ENCODE measurements around the gene BEST4. TPM values are rescaled to one million over a fixed set of nuclear protein-coding genes. Genes with fewer than 3 reads are reported as not detected.

BEST4 gene
- total and polyA plus RNA-seq, 2 of the 13 experiments (the other 11 are each of a cell fraction or from before 2014, with no cell fraction given): 0.77 to 1.4 TPM

DNA sequence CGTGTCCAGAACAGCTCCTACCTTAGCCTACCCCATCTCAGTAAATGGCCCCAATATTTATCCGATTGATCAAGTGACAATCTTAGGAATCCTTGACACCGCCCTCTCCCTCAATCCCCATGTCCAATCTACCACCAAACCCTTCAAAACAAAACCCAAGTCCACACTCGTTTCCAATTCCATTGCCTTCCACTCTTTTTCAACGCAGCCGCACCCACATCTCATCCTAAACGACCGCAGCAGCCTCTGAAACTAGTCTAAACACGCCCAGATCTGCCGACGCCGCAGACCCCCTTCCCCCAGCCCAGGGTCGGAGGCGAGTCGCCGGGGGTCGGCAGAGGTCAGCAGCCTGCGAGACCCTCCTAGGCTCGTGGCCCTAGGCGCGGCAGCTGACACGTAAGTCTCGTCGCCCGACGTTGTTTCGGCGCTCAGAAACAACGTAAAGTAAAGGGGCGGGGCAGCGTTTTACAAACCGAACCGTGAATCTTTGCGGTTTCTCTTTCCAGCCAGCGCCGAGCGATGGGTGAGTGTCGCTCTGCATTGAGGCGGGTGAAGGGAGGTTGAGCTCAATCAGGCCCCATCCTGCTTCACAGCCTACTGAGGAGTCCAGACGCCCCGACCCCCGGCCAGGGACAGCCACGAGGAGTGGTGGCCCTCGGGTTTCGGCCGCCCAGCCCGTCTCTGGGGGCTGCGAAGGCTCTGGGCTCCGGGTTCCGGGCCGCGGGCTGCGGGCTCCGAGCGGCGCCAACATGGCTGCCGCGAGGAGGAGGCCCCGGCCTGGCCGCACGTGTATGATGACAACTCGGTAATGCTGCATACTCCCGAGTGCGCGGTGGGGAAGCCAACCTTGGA, 12.7 kb downstream of the BEST4 start, which contains the start of gene RPS8 (continued):
- TF ChIP-seq, protein P1, sequence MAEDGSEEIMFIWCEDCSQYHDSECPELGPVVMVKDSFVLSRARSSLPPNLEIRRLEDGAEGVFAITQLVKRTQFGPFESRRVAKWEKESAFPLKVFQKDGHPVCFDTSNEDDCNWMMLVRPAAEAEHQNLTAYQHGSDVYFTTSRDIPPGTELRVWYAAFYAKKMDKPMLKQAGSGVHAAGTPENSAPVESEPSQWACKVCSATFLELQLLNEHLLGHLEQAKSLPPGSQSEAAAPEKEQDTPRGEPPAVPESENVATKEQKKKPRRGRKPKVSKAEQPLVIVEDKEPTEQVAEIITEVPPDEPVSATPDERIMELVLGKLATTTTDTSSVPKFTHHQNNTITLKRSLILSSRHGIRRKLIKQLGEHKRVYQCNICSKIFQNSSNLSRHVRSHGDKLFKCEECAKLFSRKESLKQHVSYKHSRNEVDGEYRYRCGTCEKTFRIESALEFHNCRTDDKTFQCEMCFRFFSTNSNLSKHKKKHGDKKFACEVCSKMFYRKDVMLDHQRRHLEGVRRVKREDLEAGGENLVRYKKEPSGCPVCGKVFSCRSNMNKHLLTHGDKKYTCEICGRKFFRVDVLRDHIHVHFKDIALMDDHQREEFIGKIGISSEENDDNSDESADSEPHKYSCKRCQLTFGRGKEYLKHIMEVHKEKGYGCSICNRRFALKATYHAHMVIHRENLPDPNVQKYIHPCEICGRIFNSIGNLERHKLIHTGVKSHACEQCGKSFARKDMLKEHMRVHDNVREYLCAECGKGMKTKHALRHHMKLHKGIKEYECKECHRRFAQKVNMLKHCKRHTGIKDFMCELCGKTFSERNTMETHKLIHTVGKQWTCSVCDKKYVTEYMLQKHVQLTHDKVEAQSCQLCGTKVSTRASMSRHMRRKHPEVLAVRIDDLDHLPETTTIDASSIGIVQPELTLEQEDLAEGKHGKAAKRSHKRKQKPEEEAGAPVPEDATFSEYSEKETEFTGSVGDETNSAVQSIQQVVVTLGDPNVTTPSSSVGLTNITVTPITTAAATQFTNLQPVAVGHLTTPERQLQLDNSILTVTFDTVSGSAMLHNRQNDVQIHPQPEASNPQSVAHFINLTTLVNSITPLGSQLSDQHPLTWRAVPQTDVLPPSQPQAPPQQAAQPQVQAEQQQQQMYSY (CRISPR knock-in tag; IDR thresholded peaks at IDR 0.05): peak; percentile 52; the same call in 1 of the 2 replicates
- 0 out of 2 replicates have a peak, but pooled peaks have one; percentile 80 for TF ChIP-seq ZNF33A (CRISPR knock-in tag; IDR thresholded peaks at IDR 0.05; ENCODE audit: borderline replicate concordance)
- TF ChIP-seq, protein P2, sequence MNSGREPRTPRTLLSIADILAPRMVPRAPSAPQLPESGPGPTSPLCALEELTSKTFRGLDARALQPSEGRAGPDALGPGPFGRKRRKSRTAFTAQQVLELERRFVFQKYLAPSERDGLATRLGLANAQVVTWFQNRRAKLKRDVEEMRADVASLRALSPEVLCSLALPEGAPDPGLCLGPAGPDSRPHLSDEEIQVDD (CRISPR knock-in tag; IDR thresholded peaks at IDR 0.05; ENCODE audit: borderline replicate concordance): no peak
- peak; percentile 80; the same call in 1 of the 2 replicates for TF ChIP-seq RFXAP (CRISPR knock-in tag; IDR thresholded peaks at IDR 0.05; ENCODE audit: borderline replicate concordance)
- peak; percentile 34; the same call in 1 of the 2 replicates for TF ChIP-seq BORCS8-MEF2B (CRISPR knock-in tag; IDR thresholded peaks at IDR 0.05)
- TF ChIP-seq ISL2 (CRISPR knock-in tag; IDR thresholded peaks at IDR 0.05): peak; percentile 75; the same call in 1 of the 2 replicates
- peak; percentile 80 for TF ChIP-seq ZNF800 (CRISPR knock-in tag; IDR thresholded peaks at IDR 0.05)
- TF ChIP-seq, protein P3, sequence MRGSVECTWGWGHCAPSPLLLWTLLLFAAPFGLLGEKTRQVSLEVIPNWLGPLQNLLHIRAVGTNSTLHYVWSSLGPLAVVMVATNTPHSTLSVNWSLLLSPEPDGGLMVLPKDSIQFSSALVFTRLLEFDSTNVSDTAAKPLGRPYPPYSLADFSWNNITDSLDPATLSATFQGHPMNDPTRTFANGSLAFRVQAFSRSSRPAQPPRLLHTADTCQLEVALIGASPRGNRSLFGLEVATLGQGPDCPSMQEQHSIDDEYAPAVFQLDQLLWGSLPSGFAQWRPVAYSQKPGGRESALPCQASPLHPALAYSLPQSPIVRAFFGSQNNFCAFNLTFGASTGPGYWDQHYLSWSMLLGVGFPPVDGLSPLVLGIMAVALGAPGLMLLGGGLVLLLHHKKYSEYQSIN (CRISPR knock-in tag; IDR thresholded peaks at IDR 0.05; ENCODE audit: borderline replicate concordance): no peak
- peak; percentile 60 for TF ChIP-seq BHLHE40 (IDR thresholded peaks at IDR 0.05; ENCODE audit: low read length)
- TF ChIP-seq EEA1 (CRISPR knock-in tag; IDR thresholded peaks at IDR 0.05; ENCODE audit: borderline replicate concordance): no peak
- TF ChIP-seq BRD4 (CRISPR knock-in tag; IDR thresholded peaks at IDR 0.05): peak; percentile 61; the same call in 1 of the 2 replicates
- TF ChIP-seq ZNF350 (CRISPR knock-in tag; IDR thresholded peaks at IDR 0.05; ENCODE audit: borderline replicate concordance, low read depth): no peak
- TF ChIP-seq FOXP4 (CRISPR knock-in tag; IDR thresholded peaks at IDR 0.05): peak; percentile 49; the same call in 1 of the 2 replicates
- TF ChIP-seq GFI1 (CRISPR knock-in tag; IDR thresholded peaks at IDR 0.05; ENCODE audit: borderline replicate concordance): peak; percentile 78; the same call in 1 of the 2 replicates
- no peak for TF ChIP-seq ARID2 (CRISPR knock-in tag; IDR thresholded peaks at IDR 0.05; ENCODE audit: borderline replicate concordance)
- peak; percentile 97 for TF ChIP-seq ZFY (CRISPR knock-in tag; IDR thresholded peaks at IDR 0.05)
- no peak; the same call in 1 of the 2 replicates for TF ChIP-seq KDM6A (CRISPR knock-in tag; IDR thresholded peaks at IDR 0.05; ENCODE audit: low read depth)
- no peak; the same call in 1 of the 2 replicates for TF ChIP-seq NFATC3 (CRISPR knock-in tag; IDR thresholded peaks at IDR 0.05)
- TF ChIP-seq ATF7 (IDR thresholded peaks at IDR 0.05): no peak
- TF ChIP-seq ATF7 (CRISPR knock-in tag; IDR thresholded peaks at IDR 0.05): no peak

All from HepG2 (cell line).